Raji (cell line): Measurements from ENCODE around the gene NMRK1.

Experiments used
- POLR2A ChIP-seq: IDR thresholded peaks from 2 replicates; pipeline ENCODE4 v1.6.1; 2011; ENCODE audit warnings: low read depth, low read length, control low read depth; ENCODE audit not compliant: insufficient read depth

NMRK1 gene

DNA sequence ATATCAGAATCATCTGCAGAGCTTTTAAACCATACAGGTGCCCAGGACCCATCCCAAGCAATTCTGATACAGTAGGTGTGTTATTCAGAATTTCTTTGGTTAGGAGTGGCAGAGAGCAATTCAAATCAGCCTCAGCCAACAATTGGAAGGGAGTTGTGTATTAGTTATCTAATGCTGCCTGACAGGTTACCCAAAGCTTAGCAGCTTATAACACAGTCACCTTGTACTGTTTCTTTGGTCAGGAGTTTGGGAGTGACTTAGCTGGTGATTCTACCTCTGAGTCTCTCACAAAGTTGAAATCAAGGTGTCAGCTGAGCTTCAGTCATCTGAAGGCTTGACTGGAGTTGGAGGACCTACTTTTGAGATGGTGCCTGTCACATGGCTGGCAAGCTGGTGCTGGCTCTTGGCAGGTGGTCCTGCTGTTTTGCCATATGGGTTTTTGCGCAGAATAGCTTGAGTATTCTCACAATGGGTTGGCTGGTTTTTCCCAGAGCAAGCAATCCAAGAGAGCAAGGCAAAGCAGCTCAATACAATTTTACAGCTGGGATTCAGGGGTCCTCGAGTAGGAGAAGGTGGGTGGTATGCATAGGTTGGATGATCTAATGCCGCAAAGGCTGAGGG, 41.1 kb downstream of the NMRK1 start:
- no peak for TF ChIP-seq POLR2A

DNA sequence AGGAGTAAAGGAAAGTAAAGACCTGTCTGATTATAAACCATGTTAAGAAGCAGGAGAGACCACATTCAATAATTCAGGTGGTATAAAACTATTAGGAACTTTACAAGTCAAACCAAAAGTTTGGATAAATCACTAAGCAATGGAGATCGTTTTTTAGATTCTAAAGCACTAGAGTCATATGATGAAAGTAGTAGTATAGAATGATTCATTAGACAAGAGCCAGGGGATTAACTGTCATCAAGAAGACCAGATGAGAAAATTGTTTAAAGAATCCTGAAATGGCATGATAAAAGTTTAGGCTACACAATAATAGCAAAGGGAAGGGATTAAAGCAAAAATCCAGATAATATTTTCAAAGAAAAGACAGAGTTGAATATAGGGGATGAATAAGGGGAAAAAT, 46.9 kb downstream of the NMRK1 start:
- no peak for TF ChIP-seq POLR2A

DNA sequence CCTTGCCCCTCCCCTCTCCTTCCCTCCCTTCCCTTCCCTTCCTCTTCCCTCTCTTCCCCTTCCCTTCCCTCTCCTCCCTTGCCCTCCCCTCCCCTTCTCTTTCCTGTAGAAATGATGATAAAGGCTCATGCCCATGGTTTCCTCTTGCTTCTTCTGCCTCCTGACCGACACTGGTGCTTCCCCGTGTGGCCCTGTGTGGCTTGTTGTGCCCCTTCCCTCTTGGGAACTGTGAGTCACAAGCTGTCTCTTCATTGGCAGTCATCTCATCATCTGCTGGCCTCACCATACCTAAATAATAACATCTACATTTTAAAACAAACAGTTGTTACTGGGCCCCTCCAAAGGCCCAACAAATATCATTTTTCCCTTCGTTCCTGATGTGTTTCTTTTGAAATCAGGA, 48.2 kb downstream of the NMRK1 start:
- no peak for TF ChIP-seq POLR2A

DNA sequence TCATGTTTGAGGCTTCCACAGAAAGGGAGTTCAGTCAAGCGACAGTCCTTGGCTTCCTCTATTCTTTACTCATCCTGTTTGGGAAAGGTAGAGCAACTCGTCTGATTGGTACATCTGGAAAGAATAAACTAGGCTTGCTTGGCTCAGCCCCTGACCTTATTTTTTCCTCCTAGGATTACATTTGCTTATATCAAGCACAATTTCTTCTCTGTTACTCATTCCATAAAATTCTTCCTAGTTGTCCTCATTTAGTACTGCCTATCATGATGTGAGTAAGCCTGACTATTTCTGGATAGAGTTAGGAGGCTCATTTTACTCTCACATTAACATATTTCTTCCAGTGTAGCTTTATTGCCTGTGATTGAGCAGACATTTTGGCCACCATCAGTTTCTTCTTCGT, 48.9 kb downstream of the NMRK1 start:
- no peak for TF ChIP-seq POLR2A

DNA sequence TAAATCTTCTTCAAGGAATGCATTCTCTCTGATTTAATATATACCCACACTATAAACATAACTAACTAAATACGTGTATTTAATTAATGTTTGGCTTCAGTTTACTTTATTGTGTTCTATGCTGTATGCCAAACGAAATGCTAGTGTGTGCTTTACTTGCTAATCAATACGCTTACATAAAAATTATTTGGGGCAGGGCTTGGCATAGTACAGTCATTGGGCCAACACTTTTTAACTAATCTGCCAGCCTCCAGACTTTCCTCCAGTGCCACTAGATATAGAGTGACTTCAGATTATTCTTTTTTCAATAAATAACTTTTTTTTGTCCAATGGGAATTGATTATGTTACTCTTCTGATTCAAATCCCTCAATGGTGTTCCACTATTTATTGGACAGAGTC, 51.2 kb downstream of the NMRK1 start:
- no peak for TF ChIP-seq POLR2A

DNA sequence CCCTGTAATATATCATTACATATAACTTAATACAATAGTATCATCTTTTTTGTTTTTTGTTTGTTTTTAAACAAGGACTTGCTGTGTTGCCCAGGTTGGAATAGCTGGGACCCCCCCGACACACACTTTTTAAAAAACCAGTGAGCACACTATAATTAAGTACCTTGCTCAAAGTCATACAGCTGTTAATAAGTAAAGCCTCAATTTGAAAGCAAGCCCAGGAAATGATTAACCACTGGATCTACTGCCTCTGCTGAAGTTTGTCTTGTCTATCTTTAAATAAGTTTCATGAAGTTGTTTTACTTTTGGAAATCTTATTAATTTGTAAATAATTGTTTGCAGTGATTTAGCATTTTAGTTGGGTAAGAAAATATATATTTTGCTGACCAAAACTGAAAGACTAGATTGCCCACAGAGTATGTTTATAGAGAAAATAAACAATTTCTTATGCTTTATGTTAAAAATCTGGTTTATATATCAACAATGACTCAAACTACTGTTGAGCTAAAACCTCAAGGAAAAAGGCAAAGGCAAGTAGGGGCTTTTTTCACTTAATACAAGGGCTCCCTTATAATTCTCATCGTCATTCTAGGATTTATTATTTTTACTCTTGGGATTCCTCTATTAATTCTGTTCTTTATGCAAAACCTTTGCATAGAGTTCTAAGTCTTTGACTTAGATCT, 54.0 kb downstream of the NMRK1 start:
- TF ChIP-seq POLR2A = no peak

DNA sequence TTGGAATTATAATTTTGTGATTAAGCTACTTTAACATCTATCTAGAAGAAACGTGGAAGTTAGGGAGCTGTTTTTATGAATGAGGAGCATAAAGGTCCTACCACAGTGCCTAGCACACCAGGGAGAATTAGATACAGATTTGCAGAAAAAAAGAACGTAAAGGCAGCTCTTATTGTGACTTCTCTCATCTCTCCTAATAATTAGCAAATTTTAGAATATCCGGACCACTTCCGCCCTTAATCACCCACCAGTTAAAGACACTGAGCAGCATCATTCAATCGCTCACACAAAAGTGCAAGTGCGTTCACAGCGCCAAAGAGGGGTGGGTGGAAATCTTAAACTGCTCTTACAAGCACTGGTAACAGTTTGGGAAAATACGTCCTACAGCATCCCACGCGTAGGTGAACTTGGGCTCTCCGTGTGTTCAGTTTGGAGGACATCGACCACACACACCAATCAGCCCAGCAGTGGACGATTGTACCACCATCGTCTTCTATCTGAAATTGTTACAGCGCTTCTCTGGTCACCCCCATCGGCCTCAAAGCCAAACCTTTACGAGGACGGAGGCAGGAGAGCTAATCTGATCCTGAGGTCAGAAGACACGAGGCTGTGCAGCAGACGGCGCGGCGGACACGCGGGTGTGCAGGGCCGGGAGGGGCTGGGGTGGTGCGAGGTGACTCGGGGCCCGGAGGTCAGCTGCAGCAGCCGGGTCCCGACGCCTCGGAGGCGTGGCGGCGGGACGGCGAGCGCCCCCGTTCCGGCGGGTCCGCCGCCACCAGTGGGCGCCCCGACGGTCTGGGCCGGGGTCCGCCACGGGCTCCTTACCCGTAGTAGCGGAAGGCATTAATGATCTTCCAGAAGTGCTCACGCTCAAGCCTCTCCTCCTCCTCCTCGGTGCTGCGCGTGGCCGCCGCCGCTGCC, 60.5 kb downstream of the NMRK1 start:
- peak; percentile 49; the same call in 1 of the 2 replicates for TF ChIP-seq POLR2A

DNA sequence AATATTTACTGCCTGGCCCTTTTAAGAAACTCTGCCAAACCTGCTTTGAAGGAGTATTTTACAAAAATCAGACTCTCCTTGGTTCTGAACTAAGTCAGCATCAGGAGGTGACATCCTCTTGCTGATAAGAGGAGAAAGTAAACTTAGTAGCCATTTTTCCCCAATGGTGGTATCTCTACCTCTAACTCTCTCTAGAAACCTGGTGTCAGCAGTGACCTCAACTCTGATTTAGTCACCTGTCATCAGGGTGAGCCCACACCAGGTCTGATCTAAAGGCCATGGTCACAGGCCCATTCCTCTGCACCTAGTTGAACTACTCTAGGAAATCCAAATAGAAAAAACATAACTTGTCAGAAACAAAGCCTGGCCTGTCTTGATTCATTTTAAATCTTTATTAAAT, 64.1 kb downstream of the NMRK1 start:
- no peak for TF ChIP-seq POLR2A

DNA sequence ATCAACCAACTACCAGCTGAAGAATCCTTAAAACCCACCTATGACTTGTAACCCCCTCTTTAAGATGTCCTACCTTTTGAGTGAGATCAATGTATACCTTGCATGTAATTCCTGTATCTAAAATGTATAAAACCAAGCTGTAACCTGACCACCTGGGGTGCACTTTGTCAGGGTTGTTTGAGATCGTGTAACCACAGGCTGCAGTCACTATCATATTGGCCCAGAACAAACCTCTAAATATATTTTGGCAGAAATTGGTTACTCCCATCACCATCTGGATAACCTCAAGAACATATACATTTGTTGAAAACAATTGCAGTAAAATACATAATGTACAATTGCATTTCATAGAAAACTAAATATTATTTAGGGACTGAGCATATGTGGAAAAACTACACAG, 68.3 kb downstream of the NMRK1 start:
- TF ChIP-seq POLR2A = no peak

DNA sequence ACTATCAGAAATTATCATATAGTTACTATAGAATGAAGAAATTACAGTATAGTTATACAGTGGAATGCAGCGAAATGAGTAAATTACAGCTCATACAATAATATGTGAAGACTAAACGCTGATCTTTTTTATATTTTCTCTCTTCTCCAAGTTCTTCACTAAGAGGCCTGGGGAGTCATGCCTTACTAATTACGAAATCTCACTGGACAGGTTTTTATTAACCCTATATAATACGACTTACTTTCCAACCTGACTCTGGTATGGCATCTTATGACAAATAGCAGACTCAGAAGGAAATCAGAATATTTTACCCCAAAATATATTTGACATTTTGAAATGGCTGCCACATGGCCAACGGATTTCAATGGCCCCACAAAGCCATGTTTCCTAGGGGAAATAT, 68.9 kb downstream of the NMRK1 start:
- no peak for TF ChIP-seq POLR2A

DNA sequence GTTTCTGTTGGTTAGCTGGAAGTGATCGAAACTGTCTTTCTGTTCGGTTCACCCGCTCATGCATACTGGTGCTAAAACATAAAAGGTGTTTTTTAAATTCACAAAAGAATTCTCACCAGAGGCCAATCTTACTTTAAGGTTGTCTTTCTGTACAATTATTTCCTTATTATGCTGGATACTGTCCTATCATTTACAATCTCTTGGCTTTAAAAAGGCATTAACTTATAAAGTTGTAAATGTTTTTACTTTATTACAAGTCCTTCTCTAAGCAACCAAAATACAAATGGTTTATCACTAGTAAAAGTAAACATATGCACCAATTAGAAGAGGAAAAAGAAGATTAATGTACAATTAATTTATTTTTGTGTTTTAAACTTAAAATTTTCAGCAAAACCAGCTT, 70.6 kb downstream of the NMRK1 start:
- no peak for TF ChIP-seq POLR2A

DNA sequence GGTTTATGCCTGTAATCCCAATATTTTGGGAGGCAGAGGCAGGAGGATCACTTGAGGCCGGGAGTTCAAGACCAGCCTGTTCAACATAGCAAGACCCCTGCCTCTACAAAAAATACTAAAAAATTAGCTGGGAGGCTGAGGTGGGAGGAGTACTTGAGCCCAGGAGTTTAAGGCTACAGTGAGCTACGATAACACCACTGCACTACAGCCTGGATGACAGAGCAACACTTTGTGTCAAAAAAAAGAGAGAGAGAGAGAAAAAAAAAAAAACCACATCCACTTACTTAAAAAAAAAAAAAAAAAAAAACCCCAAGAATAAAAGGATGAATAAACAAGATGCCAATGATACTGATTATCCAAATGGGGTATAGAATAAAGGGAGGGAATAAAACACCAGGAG, 74.2 kb downstream of the NMRK1 start:
- TF ChIP-seq POLR2A = no peak
